Liver (tissue), 9 donors: ENCODE results near the gene HCLS1. TPM values are rescaled to one million over a fixed set of nuclear protein-coding genes. Genes with fewer than 3 reads are reported as not detected.

ENCODE experiments used
- DNase-seq: peaks from one replicate; pipeline ENCODE4 v3.0.0-alpha.2; 2017; ENCODE audit warnings: low spot score
- H3K27ac ChIP-seq, 2 donors: one replicate each; pipeline ENCODE4 v1.7.0; 2013; ENCODE audit warnings: inconsistent platforms in 2 of 2, low read length in 2 of 2, control low read depth in 1 of 2, low read depth in 1 of 2, mild to moderate bottlenecking in 1 of 2
- H3K27me3 ChIP-seq, 4 donors: one replicate each; pipeline versions ENCODE4 v1.6.1 to v1.7.0; 2013; ENCODE audit warnings: low read length in 3 of 4, inconsistent platforms in 1 of 4, mild to moderate bottlenecking in 1 of 4, moderate library complexity in 1 of 4; ENCODE audit not compliant: control insufficient read depth in 4 of 4, insufficient read depth in 4 of 4
- H3K36me3 ChIP-seq, 4 donors: one replicate each; pipeline versions ENCODE4 v1.6.1 to v1.7.0; 2013; ENCODE audit warnings: low read length in 3 of 4, mild to moderate bottlenecking in 3 of 4, low read depth in 1 of 4, moderate library complexity in 1 of 4; ENCODE audit not compliant: control insufficient read depth in 4 of 4, insufficient read depth in 3 of 4
- H3K4me1 ChIP-seq, 4 donors: one replicate each; pipeline versions ENCODE4 v1.6.1 to v1.7.0; 2013; ENCODE audit warnings: low read length in 3 of 4, mild to moderate bottlenecking in 3 of 4, moderate library complexity in 1 of 4; ENCODE audit not compliant: control insufficient read depth in 4 of 4, insufficient read depth in 4 of 4
- H3K4me3 ChIP-seq, 3 donors: one replicate each; pipeline versions ENCODE4 v1.6.1 to v1.7.0; 2013; ENCODE audit warnings: low read length in 3 of 3, control low read depth in 1 of 3, low read depth in 1 of 3, mild to moderate bottlenecking in 1 of 3
- H3K9ac ChIP-seq, 2 donors: one replicate each; pipeline ENCODE4 v1.7.0; 2013; ENCODE audit warnings: low read length in 2 of 2, mild to moderate bottlenecking in 2 of 2, moderate library complexity in 2 of 2, control low read depth in 1 of 2, low read depth in 1 of 2
- H3K9me3 ChIP-seq, 4 donors: one replicate each; pipeline versions ENCODE4 v1.6.1 to v1.7.0; 2013; ENCODE audit warnings: low read length in 3 of 4; ENCODE audit not compliant: control insufficient read depth in 4 of 4
- ATF3 ChIP-seq: IDR thresholded peaks from 2 replicates; pipeline ENCODE4 v1.6.1; 2016; ENCODE audit warnings: antibody characterized with exemption
- EGR1 ChIP-seq, 2 donors: IDR thresholded peaks; 2 replicates each; pipeline ENCODE4 v1.6.1; 2016 to 2018; ENCODE audit warnings: antibody characterized with exemption in 2 of 2, low read depth in 2 of 2
- FOXA1 ChIP-seq: IDR thresholded peaks from 2 replicates; pipeline ENCODE4 v1.6.1; 2016; ENCODE audit warnings: antibody characterized with exemption
- FOXA2 ChIP-seq: IDR thresholded peaks from 2 replicates; pipeline ENCODE4 v1.6.1; 2016; ENCODE audit warnings: antibody characterized with exemption
- GABPA ChIP-seq, 2 donors: IDR thresholded peaks in 1 of 2; conservative IDR thresholded peaks in 1 of 2; 2 replicates each; pipeline ENCODE4 v1.6.1; 2016; ENCODE audit warnings: antibody characterized with exemption in 2 of 2, mild to moderate bottlenecking in 1 of 2, moderate library complexity in 1 of 2
- HNF4A ChIP-seq, 2 donors: conservative IDR thresholded peaks; 2 replicates each; pipeline ENCODE4 v1.6.1; 2016; ENCODE audit warnings: antibody characterized with exemption in 2 of 2, mild to moderate bottlenecking in 2 of 2
- HNF4G ChIP-seq: IDR thresholded peaks from 2 replicates; pipeline ENCODE4 v1.6.1; 2016; ENCODE audit warnings: antibody characterized with exemption
- JUND ChIP-seq, 2 donors: IDR thresholded peaks; 2 replicates each; pipeline ENCODE4 v1.6.1; 2016; ENCODE audit warnings: antibody characterized with exemption in 2 of 2
- MAX ChIP-seq: IDR thresholded peaks from 2 replicates; pipeline ENCODE4 v1.6.1; 2016; ENCODE audit warnings: antibody characterized with exemption
- NR2F2 ChIP-seq: IDR thresholded peaks from 2 replicates; pipeline ENCODE4 v1.6.1; 2016; ENCODE audit warnings: antibody characterized with exemption
- RAD21 ChIP-seq, 2 donors: IDR thresholded peaks; 2 replicates each; pipeline ENCODE4 v1.6.1; 2016; ENCODE audit warnings: antibody characterized with exemption in 2 of 2, mild to moderate bottlenecking in 2 of 2
- REST ChIP-seq: IDR thresholded peaks from 2 replicates; pipeline ENCODE4 v1.6.1; 2016; ENCODE audit warnings: antibody characterized with exemption, mild to moderate bottlenecking
- RXRA ChIP-seq, 2 donors: IDR thresholded peaks; 2 replicates each; pipeline ENCODE4 v1.6.1; 2017 to 2018; ENCODE audit warnings: antibody characterized with exemption in 2 of 2, mild to moderate bottlenecking in 1 of 2
- SP1 ChIP-seq: IDR thresholded peaks from 2 replicates; pipeline ENCODE4 v1.6.1; 2018; ENCODE audit warnings: antibody characterized with exemption, mild to moderate bottlenecking
- YY1 ChIP-seq: IDR thresholded peaks from 2 replicates; pipeline ENCODE4 v1.6.1; 2016; ENCODE audit warnings: antibody characterized with exemption, mild to moderate bottlenecking
- ZBTB33 ChIP-seq: IDR thresholded peaks from 2 replicates; pipeline ENCODE4 v1.6.1; 2016; ENCODE audit warnings: antibody characterized with exemption
- WGBS: extraction: QIAGEN DNeasy Blood & Tissue Kit; methylation state at CpG from one replicate; pipeline ENCODE4 v1.1.7; 2013; 5-methylcytosine and 5-hydroxymethylcytosine counted together
- polyA plus RNA-seq, 2 donors: library from polyadenylated mRNA; stranded (reverse) in 1 of 2; unstranded in 1 of 2; fragments of 200-250 nt in 1 of 2; fragments of >200 nt in 1 of 2; fragmentation: Nextera tagmentation in 1 of 2; extraction: Ambion mirVana in 1 of 2; gene quantifications; one replicate each; pipeline versions ENCODE4 v1.2.1 to v1.2.3, GENCODE V29; 2013 to 2015
- total RNA-seq, 2 donors: library from RNA; depleted of rRNA; stranded (reverse); fragments of >200 nt; gene quantifications; one replicate each; pipeline ENCODE4 v1.2.3, GENCODE V29; 2014
- TF ChIP-seq, protein P1 (sequence below): fragments of 150-350 bp; IDR thresholded peaks from 2 replicates; pipeline ENCODE4 v1.5.1; 2017; ENCODE audit warnings: improper control_type of control experiment, low read depth, low read length; ENCODE audit not compliant: missing input control
- donor health status: healthy.
- donor health status: healthy.
- donor health status: healthy.
- donor health status: healthy.
- donor health status: healthy.

HCLS1 gene
- total and polyA plus RNA-seq, 4 donors = 17.2 to 39.8 (median 22.5) TPM

DNA sequence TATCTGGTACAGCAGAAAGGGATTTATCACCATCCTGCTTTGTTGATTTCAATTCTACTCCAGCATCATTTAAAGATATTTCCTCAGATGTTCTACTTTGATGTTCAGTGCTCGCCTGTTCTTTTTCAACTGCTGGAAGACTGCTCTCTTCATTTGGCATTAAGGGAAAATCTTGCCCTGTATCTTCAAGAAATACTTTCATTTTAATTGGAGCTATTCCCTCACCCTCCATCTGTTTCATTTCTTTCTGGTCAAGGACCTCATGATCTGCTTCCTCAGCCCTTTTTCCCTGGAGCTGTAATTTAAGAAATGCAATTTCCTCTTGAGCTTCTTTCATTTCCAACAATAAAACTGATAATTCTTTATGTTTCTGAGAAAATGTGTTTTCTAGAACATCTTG is 37.8 kb upstream of the HCLS1 start:
- WGBS = 86% methylated on average over 1 of the region's 1 CpG

DNA sequence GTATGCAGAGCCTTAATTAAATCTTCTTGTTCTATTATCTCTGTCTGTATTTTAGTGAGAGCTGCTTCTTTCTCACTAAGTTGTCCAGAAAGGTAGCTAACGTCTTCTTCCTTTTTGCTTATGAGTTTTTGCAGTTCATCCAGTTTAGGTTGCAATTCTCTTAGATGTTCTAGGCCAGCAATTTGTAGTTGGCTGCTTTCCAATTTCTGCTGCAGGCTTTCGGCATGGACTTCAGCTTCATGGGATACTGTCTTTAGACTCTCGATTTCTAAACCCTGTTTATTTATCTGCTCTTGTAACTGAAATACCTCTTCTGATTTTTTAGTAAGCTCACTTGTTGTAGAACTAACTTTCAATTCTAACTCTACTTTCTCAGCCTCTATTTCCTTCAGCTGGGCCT is 35.5 kb upstream of the HCLS1 start:
- Histone ChIP-seq H3K4me3 (no peak overlapping the region), H3K27ac (no peak overlapping the region), H3K36me3 (peaks cover 6 to 48% (median 35%) of the 10 kb centered on the region in 4 donors), H3K9me3 (no peaks in the 10 kb centered on the region), H3K9ac (no peak overlapping the region), H3K27me3 (no peaks in the 10 kb centered on the region), H3K4me1 (no peaks in the 10 kb centered on the region)
- DNase-seq = no peak
- TF ChIP-seq FOXA2 (no peak), REST (no peak), EGR1 (IDR thresholded peaks at IDR 0.05; ENCODE audit: low read depth in 2 of 2) (no peak), ZBTB33 (no peak), RAD21 (IDR thresholded peaks at IDR 0.05) (no peak), JUND (IDR thresholded peaks at IDR 0.05) (no peak), NR2F2 (no peak), RXRA (IDR thresholded peaks at IDR 0.05) (no peak), YY1 (no peak), HNF4G (no peak), FOXA1 (no peak), ATF3 (no peak), MAX (no peak), GABPA (IDR thresholded peaks at IDR 0.05 in 1 of 2, conservative IDR thresholded peaks at IDR 0.05 in 1 of 2) (no peak), SP1 (no peak)
- TF ChIP-seq, protein P1, sequence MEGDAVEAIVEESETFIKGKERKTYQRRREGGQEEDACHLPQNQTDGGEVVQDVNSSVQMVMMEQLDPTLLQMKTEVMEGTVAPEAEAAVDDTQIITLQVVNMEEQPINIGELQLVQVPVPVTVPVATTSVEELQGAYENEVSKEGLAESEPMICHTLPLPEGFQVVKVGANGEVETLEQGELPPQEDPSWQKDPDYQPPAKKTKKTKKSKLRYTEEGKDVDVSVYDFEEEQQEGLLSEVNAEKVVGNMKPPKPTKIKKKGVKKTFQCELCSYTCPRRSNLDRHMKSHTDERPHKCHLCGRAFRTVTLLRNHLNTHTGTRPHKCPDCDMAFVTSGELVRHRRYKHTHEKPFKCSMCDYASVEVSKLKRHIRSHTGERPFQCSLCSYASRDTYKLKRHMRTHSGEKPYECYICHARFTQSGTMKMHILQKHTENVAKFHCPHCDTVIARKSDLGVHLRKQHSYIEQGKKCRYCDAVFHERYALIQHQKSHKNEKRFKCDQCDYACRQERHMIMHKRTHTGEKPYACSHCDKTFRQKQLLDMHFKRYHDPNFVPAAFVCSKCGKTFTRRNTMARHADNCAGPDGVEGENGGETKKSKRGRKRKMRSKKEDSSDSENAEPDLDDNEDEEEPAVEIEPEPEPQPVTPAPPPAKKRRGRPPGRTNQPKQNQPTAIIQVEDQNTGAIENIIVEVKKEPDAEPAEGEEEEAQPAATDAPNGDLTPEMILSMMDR = no peak
- WGBS = 84% methylated on average over 3 of the region's 3 CpGs

More for the DNA sequence above, 37.8 kb upstream of the HCLS1 start:
- no peaks in the 10 kb centered on the region for H3K27me3 ChIP-seq
- H3K27ac ChIP-seq = no peak overlapping the region
- peaks cover 4 to 41% (median 31%) of the 10 kb centered on the region in 4 donors for H3K36me3 ChIP-seq
- H3K4me3 ChIP-seq = no peak overlapping the region
- H3K4me1 ChIP-seq = no peaks in the 10 kb centered on the region
- peak; percentile 16 for TF ChIP-seq SP1
- peak in 1 of 2 donors; percentile 4 for TF ChIP-seq RXRA (IDR thresholded peaks at IDR 0.05)
- no peak for TF ChIP-seq HNF4A (conservative IDR thresholded peaks at IDR 0.05)
- TF ChIP-seq GABPA (IDR thresholded peaks at IDR 0.05 in 1 of 2, conservative IDR thresholded peaks at IDR 0.05 in 1 of 2) = peak in 1 of 2 donors; percentile 6
- TF ChIP-seq HNF4G = no peak
- TF ChIP-seq EGR1 (IDR thresholded peaks at IDR 0.05; ENCODE audit: low read depth in 2 of 2) = no peak
- H3K9me3 ChIP-seq = no peaks in the 10 kb centered on the region
- DNase-seq = no peak
- H3K9ac ChIP-seq = no peak overlapping the region
